ENCODE data around the gene PTPN14. TPM values are rescaled to one million over a fixed set of nuclear protein-coding genes. Genes with fewer than 3 reads are reported as not detected.

The PTPN14 gene
- polyA plus RNA-seq, 1 donor, result 14.1 TPM

GRCh38 chr1:214569357-214570004 is 18.1 kb upstream of the PTPN14 start:
- DNase-seq (ENCODE audit: low read depth), result no peak

DNA sequence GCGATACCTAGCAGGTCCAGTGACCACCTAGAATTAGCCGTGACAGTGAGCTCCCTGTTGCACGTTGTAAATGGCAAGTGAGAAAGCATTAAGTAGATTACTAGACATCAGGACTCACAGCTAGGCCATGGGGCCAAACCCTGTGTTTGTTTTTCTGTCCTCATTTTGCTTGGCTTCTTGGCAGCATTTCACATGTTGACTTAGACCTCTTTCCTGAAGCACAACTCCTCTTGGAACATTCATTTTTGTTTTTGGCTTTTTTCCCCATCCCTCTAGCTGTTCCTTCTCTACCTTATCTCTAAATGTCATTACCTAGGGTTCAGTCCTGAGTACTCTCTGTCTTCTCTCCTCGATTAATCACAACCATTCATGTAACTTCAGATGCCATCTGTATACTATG is 16.9 kb upstream of the PTPN14 start:
- no peak for DNase-seq (ENCODE audit: low read depth)

DNA sequence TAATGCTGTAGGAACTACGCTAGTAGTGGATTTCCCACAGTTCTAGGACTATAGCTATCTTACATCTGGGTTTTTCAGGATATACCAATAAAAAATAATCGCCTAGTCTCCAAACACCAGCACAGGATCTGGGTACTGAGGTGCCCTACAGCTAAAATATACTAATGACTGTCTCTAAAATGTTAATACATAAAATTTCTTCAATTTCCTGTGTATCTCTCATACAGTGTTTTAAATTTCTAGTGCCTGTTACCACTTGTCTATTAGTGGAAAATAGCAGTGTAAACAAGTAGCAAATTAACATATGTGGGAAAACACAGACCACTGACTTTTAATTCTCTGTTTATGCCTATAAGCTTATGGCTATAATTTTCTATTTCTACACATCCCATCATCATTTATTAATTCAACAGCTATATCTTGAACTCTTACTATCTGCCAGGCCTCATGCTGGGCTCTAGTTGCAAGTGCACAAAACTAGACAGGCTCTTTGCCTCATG is 16.1 kb upstream of the PTPN14 start:
- DNase-seq (ENCODE audit: low read depth), result no peak

GRCh38 chr1:214566158-214567104 is 15.0 kb upstream of the PTPN14 start:
- DNase-seq (ENCODE audit: low read depth), result no peak

DNA sequence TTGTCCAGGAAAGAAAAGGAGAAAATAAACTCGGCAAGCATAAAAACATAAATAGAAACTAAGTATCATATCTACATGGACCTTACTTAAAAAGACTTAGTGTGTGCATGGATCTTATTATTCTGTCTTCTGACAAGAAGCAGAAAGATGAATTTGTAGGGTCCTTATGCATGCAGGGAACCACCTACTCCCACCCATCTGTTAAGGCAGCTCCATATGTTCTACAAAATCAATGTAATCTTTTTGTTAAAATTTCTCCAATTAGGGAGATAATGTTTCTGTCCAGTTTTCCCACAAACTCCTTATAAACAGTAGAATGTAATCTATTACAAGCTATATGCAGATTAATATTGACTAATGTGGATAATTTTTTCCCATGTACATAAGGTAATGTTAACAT is 13.9 kb upstream of the PTPN14 start:
- DNase-seq (ENCODE audit: low read depth), result no peak

DNA sequence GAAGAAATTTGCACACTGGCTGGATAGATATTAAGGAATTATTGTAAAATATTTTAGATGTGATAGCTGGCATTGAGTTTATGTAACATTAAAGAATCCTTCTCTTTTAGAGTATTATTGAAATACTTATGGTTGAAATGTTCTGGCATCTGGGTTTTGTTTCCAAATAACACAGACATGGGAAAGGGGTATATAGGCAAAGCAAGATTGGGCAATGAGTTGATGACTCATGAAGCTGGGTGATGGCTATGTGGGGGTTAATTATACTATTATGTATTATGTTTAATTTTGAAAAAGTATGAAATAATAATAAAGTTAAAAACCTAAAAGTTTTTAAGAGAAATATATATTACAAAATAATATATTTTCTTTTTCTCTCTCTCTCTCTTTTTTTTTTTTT is 12.5 kb upstream of the PTPN14 start:
- DNase-seq (ENCODE audit: low read depth), result no peak

DNA sequence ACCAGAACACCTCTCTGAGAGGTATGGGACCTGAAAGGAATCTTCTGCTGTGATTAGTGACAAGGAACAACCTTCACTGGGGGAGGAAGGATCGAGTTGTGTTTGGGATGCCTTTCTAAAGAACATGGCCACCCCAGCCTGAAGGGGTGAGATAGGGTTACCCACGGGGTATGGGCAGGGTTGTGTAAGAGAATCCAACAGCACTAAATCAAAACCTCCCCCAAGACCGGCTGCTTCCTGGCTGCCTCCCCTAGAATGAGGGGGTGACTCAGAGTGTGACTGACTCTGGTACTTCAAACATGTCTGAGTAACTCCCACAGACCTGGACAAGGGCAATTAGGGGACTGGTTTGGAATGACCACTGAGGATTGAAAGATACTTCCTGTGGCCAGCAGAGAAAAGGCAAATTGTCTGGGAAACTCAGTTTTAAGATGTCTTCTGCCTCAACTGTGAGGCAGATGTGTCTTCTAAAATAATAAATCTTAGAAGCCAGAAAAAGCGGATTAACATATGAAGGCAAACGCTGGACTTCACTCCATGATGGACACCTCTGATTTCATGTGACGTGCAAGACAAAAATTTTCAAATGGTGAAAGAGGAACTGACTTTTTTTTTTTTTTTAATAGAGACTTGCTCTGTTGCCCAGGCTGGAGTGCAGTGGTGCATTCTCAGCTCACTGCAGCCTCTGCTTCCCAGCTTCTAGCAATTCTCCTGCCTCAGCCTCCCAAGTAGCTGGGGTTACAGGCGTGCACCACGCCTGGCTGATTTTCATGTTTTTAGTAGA is 6.7 kb upstream of the PTPN14 start:
- DNase-seq (ENCODE audit: low read depth), result no peak

DNA sequence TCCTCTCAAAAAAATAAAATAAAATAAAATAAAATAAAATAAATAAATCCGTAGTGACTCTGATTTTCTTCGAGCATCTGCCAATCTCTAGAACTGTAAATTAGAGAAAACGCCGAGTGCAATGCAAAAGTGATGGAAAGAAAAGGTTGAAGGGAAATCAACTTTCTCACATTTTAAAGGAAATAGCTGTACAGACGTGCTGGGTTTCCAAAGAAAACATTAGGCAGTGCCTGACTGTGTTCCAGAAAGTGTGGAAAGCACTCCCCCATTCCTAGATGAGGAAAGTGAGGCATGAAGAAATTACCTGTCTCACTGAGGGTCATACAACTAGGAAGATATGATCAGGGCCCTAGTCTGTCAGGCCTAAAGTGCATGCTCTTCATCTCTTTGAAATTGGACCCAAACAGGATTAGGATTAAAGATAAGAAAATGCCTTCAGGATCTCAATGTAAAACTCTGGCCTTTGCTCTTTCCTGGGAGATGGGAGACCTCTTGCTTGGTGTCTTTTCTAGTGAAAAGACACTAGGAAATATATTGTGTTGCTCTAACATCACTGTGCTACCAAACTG is 1.8 kb upstream of the PTPN14 start:
- DNase-seq (ENCODE audit: low read depth), result no peak

DNA sequence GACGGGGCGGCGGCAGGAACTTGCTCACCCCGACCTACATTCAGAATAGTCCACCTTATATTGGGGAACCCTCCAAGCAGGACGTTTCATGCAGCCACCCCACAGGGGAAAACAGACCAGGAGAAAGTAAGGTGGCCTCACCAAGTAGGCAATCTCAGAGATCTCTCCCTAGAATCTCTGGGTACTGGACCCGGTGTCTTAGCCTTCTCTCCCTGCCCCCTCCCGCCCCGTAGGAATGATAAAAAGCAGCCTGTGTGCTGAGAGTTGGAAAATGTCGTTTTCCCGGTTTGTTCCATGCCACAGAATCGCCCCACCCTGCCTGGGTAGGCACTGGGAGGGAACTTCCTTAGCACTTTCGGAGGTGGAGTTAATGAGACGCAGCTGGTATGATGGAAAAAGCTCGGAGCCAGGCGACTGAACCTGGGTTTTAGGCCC is 789 bp upstream of the PTPN14 start:
- DNase-seq (ENCODE audit: low read depth), result no peak

DNA sequence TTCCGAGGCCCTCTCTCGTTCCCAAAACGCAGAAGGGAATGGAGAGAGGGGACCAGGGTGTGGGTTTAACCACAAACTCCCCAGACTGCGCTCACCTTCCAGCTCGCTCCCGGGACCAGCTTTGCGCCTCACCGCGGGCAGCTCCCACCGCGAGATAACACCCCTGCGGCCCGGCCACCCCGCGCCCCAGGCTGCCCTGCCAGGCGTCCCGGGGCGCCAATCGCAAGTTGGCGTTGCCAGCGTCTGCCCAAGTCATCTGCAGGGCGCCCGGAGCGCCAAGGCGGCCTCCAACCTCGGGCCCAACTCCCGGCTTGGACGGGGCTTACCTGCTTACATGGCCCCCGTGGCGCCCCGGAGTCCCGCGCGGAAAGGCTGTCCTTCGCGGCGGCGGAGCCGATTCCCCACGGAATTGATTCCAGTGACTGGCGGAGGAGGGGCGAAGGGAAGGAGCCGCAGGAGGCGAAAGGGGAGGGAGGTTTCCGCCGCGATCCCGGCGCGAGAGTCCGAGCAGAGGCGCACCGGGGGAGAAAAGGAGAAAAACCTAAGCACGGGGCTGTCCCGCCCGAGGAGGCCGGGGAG is 456 bp downstream of the PTPN14 start:
- no peak for DNase-seq (ENCODE audit: low read depth)

DNA sequence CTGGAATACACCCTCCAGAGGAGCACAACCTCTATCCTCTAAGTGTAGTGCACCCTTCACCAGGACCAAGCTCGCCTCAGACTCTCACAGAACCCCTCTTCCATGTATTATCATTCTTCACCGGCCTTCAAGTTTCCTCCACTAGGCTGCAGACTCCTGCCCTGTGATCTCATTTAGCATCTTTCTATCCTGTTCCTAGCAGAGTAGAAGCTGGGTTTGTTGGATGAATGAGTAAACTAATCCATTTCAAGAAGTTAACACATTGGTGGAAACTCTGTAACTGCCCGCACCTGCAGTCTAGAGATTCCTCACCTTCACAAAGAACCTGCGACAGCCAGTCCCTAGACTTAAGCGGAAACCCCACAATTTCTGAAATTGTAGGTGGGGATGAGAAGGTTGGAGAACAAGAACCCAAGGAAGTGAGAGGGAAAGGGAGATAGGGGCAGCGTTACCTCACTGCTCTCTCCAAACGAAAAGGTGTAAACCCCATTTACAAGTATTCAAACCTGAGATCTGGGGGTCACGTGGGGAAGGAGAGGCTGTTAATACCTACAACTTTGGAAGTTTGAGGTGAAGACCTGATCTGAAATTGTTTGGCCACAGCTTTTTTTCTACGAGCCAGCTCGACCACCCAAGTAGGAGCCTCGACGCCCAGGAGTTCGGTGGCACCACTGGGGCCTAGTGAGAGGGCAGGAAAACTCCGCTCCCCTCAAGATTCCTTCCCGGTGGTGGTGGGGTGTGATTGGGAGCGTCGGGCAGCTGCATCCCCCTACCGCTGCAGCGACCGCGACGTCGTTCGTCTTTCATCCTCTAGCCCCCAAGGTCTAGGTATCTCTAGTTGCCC is 1.2 kb downstream of the PTPN14 start:
- DNase-seq (ENCODE audit: low read depth), result no peak

DNA sequence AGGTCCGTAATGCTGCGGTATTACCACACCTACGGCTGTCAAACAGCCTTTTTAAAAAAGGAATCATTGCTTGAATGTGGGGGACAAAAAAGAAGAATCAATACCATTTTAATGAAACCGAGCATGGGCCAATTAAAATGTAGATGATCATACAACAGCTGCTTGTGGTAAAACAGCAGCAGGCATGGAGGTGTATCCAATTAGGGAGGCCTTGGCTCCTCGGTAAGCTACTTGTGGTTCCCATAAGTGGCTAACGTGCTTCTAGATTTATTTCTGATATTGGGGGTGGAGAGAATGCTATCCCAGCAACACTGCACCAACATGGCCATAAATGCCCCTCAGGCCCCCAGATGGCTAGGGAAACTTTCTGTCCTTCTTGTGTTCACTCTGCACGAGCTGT is 1.8 kb downstream of the PTPN14 start:
- DNase-seq (ENCODE audit: low read depth), result no peak

GRCh38 chr1:214548988-214549387 is 2.4 kb downstream of the PTPN14 start:
- no peak for DNase-seq (ENCODE audit: low read depth)

DNA sequence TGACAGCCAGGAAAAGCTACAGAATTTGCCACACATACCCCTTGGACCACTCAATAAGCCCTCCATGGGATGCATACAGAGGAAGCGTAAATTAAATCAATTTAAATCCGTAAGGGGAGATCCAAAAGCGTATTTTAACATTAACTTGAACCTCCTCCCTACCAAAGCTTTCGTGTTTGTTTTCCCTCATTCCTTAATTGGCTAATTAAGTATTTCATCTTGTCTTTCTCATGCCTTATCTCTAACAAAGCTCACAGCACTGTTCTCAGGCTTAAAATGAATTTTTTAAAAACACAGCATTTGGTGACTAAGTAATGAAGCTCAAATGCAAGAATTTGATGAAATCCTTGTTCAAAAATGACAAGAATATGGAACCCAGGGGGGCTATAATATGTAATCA is 3.1 kb downstream of the PTPN14 start:
- no peak for DNase-seq (ENCODE audit: low read depth)

- DNase-seq (ENCODE audit: low read depth), result no peak
Measured at GRCh38 chr1:214547747-214548146, 3.7 kb downstream of the PTPN14 start.

GRCh38 chr1:214546886-214547641 is 4.3 kb downstream of the PTPN14 start:
- DNase-seq (ENCODE audit: low read depth), result no peak

GRCh38 chr1:214546084-214546483 is 5.3 kb downstream of the PTPN14 start:
- DNase-seq (ENCODE audit: low read depth), result no peak

GRCh38 chr1:214545293-214545692 is 6.1 kb downstream of the PTPN14 start:
- DNase-seq (ENCODE audit: low read depth), result no peak

GRCh38 chr1:214544791-214545190 is 6.6 kb downstream of the PTPN14 start:
- DNase-seq (ENCODE audit: low read depth), result no peak
